GM12873 (cell line): Measurements from ENCODE around the gene GUCY1A2.

ENCODE experiments used
- TF ChIP-seq, protein P1 (sequence below): IDR thresholded peaks from 2 replicates; pipeline ENCODE4 v1.5.1; 2012; ENCODE audit warnings: low read depth, mild to moderate bottlenecking, moderate library complexity, low read length, control low read depth; ENCODE audit not compliant: insufficient read depth; ENCODE audit errors: missing control alignments

GUCY1A2 gene

DNA sequence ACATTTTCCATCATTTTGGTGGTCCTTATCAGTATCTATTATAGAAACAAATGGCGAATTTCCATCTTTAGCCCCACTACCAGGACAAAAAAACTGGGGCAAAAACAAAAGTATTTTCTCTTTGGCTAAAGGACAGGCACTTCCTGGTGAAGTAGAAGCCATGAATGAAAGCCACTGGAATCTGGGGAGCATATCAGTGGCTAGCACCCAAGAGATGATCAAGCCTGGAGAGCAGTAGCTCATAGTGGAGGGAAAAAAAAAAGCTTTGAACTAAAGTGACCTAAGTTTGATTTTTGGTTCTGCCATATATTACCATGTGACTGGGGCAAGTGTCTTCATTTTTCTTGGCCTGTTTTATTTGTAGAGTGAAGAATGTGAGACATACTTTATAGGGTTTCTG lies 272.3 kb downstream of the GUCY1A2 start:
- TF ChIP-seq, protein P1, sequence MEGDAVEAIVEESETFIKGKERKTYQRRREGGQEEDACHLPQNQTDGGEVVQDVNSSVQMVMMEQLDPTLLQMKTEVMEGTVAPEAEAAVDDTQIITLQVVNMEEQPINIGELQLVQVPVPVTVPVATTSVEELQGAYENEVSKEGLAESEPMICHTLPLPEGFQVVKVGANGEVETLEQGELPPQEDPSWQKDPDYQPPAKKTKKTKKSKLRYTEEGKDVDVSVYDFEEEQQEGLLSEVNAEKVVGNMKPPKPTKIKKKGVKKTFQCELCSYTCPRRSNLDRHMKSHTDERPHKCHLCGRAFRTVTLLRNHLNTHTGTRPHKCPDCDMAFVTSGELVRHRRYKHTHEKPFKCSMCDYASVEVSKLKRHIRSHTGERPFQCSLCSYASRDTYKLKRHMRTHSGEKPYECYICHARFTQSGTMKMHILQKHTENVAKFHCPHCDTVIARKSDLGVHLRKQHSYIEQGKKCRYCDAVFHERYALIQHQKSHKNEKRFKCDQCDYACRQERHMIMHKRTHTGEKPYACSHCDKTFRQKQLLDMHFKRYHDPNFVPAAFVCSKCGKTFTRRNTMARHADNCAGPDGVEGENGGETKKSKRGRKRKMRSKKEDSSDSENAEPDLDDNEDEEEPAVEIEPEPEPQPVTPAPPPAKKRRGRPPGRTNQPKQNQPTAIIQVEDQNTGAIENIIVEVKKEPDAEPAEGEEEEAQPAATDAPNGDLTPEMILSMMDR, result no peak

- TF ChIP-seq, protein P1, result no peak
Measured at GRCh38 chr11:106733635-106734034, 284.6 kb downstream of the GUCY1A2 start.

GRCh38 chr11:106728859-106729258 lies 289.4 kb downstream of the GUCY1A2 start:
- TF ChIP-seq, protein P1, result no peak

DNA sequence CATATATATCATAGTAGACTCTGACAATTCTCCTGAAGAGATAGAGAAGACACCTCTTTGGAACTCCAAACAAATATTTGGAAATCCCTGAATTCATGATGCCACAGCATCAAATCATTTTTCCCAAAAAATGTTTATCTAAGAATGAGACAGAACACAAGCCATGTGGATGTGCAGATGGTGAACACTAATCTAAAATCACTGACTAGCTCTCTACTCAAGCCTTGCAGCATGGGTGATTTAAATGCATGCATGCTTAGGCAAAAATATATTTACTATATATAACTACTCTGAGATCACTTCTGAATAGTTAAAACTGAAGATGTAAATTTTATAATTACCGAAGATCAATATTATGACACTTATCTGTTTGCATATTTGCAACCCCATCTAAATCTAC lies 289.9 kb downstream of the GUCY1A2 start:
- TF ChIP-seq, protein P1, result no peak

GRCh38 chr11:106727256-106727655 lies 291.0 kb downstream of the GUCY1A2 start:
- TF ChIP-seq, protein P1, result no peak

- TF ChIP-seq, protein P1, result no peak
Measured at GRCh38 chr11:106724293-106724892, 293.9 kb downstream of the GUCY1A2 start.

DNA sequence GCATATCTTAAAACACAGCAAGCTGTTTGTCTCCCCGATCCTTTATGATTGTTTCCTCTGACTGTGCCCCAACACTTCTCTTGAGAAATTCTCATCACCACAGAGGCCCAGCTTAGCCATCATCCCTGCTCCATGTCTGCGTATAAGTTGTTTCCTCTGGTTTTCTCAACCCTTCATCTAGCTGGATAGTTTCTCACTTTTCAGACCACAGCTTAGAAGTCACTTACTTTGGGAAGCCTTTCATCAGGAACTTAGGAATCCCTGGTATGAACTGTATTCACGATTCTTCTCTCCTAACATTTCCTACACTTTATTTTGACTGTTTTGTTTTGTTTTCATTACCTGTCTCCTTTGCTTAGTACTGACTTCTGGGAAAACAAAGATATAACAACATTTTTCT lies 295.2 kb downstream of the GUCY1A2 start:
- TF ChIP-seq, protein P1, result no peak
